ENCODE data around the gene DBNDD1.
"Not testable (repeated sequence)": the region's sequence is repeated elsewhere in the genome, so short reads cannot be mapped to it uniquely, and the experiment has no call there.

Gene DBNDD1, protein sequence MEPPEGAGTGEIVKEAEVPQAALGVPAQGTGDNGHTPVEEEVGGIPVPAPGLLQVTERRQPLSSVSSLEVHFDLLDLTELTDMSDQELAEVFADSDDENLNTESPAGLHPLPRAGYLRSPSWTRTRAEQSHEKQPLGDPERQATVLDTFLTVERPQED

DNA sequence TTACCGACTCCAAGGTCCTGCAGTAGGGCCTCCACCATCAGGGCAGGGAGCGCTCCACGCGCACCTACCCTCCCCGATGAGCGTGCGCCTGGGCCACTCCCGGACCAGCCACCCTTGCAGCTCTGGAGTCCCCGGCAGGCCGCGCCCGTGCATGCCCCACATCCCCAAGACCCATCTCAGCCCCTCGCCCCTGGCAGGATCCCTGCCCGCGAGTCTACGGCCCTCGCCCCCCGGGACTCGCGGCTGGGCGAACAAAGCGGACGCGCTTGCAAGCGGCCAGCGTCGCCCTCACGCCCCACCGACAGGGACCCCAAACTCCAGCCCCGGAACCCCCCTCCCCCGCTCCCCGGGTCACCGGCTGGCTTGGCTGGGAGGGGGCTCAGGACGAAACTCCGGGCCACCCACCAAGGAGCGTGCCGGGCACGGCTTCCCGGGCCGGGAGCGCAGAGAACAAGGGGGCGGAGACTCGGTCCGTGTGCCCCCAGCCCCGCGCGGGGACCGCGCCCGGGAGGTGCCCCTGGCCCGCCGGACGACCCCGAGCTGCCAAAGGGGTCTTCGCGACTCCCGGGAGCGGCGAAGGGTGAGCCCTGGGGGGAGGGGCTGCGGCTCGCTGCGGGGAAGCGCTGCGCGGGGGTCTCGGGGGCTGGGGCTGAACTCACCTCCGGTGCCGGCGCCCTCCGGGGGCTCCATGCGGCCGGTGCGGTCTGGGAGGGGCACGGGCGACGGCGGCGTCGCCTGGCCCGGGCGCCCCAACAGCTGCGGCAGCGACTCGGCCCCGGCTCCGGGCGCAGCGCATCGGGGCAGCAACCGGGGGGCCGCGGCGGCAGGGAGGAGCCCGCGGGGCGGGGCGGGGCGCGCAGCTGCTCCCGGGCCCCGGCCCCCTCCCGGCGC lies at the start of gene DBNDD1:
Gene DBNDD1, minus strand, starts transcription at position 805 of the 891 bp plus-strand sequence. Its CDS starts 115 bp downstream, at position 690.
- DNase-seq (ENCODE audit: low read depth in 2 of 2), result no peak

DNA sequence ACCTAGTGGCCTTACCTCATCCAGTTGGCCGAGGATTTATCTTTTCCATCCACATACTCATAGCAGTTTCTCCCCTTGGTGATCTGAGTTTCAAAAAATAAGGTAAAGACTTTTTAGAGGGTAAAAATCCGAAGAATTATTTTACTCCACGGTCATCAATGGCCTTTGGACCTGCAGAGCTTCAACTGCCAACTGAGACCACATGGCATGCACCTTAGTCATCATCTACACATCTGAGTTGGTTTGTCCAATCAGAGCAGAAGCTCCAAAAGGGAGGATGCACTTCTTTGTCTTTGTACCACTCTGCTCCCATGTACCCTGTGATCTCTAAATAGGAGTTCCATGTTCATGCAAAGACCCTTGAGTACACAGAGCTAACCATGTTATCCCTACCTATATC lies 42.2 kb upstream of the DBNDD1 start:
- DNase-seq (ENCODE audit: low read depth in 2 of 2), result no peak

GRCh38 chr16:90057738-90058173 lies 38.5 kb upstream of the DBNDD1 start:
- peak; percentile 20 to 36 for DNase-seq (ENCODE audit: low read depth in 2 of 2)

GRCh38 chr16:90056521-90056920 lies 37.3 kb upstream of the DBNDD1 start:
- DNase-seq (ENCODE audit: low read depth in 2 of 2), result not testable (repeated sequence)

DNA sequence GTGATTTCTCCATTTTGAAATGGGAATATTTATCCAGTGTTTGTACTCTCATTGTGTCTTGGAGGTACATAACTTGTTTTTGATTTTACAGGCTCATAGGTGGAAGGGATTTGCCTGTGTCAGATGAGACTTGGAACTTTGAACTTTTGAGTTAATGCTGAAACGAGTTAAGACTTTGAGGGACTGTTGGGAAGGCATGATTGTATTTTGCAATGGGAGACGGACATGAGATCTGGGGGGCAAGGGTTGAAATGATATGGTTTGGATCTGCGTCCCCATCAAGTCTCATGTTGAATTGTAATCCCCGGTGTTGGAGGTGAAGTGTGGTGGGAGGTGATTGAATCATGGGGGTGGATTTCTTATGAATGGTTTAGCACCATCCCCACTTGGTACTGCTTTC lies 36.1 kb upstream of the DBNDD1 start:
- no peak for DNase-seq (ENCODE audit: low read depth in 2 of 2)

DNA sequence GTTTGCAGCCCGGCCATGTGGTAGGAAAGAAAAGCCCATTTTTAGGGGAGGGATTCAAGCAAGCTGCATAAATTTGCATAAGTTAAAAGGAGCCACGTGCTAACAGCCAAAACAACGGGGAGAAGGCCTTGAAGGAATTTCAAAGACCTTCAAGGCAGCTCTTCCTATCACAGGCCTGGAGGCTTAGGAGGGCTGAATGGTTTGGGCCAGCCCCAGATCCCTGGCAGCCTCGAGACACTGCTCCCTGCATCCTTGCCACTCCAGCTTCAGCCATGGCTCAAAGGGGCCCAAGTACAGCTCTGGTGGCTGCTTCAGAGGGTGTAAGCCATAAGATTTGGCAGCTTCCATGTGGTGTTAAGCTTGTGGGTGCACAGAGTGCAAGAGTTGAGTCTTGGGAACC lies 35.3 kb upstream of the DBNDD1 start:
- DNase-seq (ENCODE audit: low read depth in 2 of 2), result no peak

- no peak for DNase-seq (ENCODE audit: low read depth in 2 of 2)
Observed at GRCh38 chr16:90053902-90054500, 34.7 kb upstream of the DBNDD1 start.

DNA sequence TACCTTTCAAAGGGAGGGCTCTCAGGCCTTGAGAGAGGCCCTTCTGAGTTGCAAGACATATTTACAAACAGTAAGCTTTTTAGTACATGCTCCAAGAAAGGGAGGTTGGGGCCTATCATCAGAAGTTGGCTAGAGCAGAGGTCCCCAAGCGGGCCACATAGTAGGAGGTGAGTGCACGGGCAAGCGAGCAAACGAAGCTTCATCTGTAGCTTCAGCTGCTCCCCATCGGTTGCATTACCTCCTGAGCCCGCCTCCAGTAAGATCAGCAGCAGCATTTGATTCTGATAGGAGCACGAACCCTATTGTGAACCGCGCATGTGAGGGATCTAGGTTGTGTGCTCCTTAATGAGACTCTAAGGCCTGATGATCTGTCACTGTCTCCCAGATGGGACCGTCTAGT lies 31.7 kb upstream of the DBNDD1 start:
- DNase-seq (ENCODE audit: low read depth in 2 of 2), result no peak

- no peak for DNase-seq (ENCODE audit: low read depth in 2 of 2)
Observed at GRCh38 chr16:90048737-90049330, 29.6 kb upstream of the DBNDD1 start.

- no peak for DNase-seq (ENCODE audit: low read depth in 2 of 2)
Observed at GRCh38 chr16:90048347-90048722, 29.1 kb upstream of the DBNDD1 start.

DNA sequence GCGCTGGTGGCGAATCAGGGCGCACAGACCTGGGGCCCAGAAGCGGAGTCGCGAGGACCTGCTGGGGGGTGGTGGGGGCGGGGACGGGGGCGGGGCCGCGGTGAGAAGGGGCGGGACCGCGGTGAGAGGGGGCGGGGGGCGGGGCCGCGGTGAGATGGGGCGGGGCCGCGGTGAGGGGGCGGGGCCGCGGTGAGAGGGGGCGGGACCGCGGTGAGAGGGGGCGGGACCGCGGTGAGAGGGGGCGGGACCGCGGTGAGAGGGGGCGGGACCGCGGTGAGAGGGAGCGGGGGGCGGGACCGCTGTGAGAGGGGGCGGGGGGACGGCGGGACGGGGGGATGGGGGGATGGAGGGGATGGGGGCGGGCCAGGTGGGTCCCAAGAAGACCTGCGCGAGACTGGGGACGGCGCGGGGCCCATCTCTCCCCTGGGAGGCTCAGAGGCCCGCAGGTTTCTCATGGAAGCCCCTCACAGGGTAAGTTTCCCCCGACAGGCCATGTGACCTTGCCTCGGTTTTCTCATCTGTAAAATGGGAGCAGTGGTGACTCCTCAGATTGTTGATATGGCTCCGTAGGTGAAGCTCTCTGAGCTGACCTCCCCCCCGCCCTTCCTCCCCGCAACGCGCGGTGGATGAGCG lies 28.6 kb upstream of the DBNDD1 start:
- no peak for DNase-seq (ENCODE audit: low read depth in 2 of 2)

DNA sequence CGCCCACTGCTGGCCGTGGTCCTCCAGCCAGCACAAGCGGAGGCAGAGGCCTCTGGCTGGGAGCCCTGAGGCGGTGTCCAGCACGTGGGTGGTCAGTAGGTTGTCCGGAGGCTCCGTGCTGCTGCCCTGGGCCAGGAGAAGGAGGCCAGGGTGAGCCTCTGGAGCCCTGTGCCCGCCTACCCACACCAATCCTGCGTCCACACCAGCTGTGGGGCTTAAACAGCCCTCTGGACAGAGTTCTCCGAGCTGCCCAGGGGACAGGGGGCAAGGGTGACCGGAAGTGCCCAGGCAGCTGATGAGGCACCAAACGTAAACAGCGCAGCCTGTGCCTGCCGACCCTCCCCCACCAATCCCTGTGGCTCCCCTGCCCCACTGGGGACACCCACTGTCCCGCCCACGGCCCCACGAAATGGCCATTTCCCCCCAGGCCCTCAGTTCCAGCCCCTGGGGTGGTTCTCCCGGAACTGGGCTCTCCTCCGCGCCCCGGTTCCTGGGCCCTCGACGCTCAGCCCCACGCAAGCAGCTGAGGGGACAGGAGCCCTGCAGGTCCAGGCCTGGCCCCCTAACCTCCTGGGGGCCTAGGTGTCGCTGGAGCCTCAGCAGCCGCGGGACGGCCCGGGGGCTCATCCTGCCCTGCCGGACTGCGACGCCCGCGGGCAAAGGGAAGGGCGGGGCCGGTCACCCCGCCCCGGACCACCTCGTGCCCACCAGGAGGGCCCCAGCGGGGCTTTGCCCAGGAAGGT lies 27.9 kb upstream of the DBNDD1 start:
- no peak for DNase-seq (ENCODE audit: low read depth in 2 of 2)

DNA sequence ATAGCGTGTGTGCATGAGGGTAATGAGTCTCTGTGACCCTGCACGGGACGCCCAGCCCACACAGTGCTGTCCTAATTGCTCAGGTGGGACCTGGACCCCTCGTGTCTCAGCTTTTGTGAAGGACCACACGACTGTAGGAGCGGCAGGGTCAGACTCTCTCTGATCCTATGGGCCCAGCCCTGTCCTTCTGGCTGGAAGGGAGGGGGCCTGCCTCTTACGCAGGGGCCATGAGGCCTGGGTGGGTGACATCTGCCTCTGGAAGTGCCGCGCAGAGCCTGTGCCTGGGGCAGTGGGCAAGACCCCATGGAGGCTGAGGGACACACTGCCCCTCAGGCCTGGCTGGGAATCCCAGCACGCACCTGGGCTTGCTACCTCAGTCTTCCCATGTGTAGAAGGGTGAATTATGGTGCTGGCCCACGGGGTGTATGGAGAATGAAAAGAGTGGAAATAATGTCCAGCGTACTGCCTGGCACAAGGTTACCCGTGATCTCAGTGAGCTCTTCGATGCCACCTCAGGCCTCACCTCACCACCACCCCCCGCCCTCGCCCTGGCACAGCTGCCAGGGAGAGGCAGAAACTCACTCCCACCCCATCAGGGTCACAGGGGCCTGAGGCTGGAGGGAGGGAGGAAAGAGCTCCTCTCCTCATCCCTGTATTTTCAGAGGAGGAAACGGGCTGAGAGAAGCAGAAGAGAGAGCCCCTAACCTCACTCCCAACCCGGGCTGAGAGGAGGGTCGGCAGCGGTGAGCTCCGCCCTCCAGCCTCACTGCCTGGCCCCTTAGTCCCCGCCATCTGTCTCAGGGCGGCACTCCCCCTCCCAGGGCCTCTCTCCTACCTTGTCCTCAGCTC lies 27.1 kb upstream of the DBNDD1 start:
- no peak for DNase-seq (ENCODE audit: low read depth in 2 of 2)

DNA sequence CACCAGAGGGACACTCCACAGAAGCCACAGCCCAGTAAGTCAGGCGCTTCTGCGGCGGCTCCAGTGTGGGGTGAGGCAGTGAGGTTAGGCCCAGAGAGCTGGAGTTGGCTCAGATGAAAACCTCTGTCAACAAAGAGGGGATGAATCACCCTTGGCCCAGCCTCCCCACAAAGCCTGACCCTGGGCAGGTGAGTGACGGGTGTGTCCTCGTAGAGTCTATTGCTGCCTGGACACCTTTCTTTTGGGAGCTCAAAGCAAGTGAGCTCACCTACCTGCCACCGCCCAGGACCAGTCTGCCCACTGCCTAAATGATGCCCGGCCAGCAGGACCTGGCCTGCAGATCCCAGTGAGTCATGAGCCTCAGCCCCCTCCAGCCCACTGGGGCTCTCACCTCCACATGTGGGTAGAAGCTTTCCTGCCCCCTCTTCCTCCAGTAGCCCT lies 24.9 kb upstream of the DBNDD1 start:
- no peak for DNase-seq (ENCODE audit: low read depth in 2 of 2)

GRCh38 chr16:90043526-90043925 lies 24.3 kb upstream of the DBNDD1 start:
- DNase-seq (ENCODE audit: low read depth in 2 of 2), result no peak

- no peak for DNase-seq (ENCODE audit: low read depth in 2 of 2)
Observed at GRCh38 chr16:90042946-90043514, 23.8 kb upstream of the DBNDD1 start.

- no peak for DNase-seq (ENCODE audit: low read depth in 2 of 2)
Observed at GRCh38 chr16:90041896-90042473, 22.7 kb upstream of the DBNDD1 start.

GRCh38 chr16:90040152-90041023 lies 21.1 kb upstream of the DBNDD1 start:
- no peak for DNase-seq (ENCODE audit: low read depth in 2 of 2)

GRCh38 chr16:90037276-90037675 lies 18.0 kb upstream of the DBNDD1 start:
- no peak for DNase-seq (ENCODE audit: low read depth in 2 of 2)
